HCT116 (cell line): Measurements from ENCODE around the gene TENM3. TPM values are rescaled to one million over a fixed set of nuclear protein-coding genes. Genes with fewer than 3 reads are reported as not detected.

Source experiments
- ATAC-seq: fragments of 200-7000 bp; cut with Tn5 transposase; 2 replicates; pipeline ENCODE4 v1.9.1; 2020; ENCODE audit warnings: mild to moderate bottlenecking, moderate library complexity
- BruUV-seq: library from RNA; stranded (reverse); fragments of 400-500 nt; replicated peaks from 2 replicates; lab custom pipeline; 2021; lab: Mats Ljungman, UMichigan
- CTCF ChIA-PET: fragments of 300-600 bp; sonication (Branson Sonifier 250); formaldehyde crosslinking; loops from one replicate; lab custom pipeline; 2021; ENCODE audit warnings: antibody characterized with exemption; lab: Charles Lee
- POLR2A ChIA-PET: fragments of 300-600, 350-600 bp; sonication (Branson Sonifier 250); formaldehyde crosslinking; loops from one replicate; lab custom pipeline; 2021; ENCODE audit warnings: antibody characterized with exemption; lab: Charles Lee
- RAD21 ChIA-PET, 2 experiments: fragments of 300-600 bp; sonication (Branson Sonifier 250); formaldehyde crosslinking; loops; one replicate each; lab custom pipeline; 2023; ENCODE audit warnings: low total read pairs in 2 of 2; ENCODE audit not compliant: uncharacterized antibody in 2 of 2, unreplicated experiment in 2 of 2, low non-redundant PET in 1 of 2; lab: Charles Lee
- DNase-seq: peaks from one replicate; pipeline ENCODE4 v3.0.0-alpha.2; 2010; ENCODE audit warnings: low read depth, low spot score
- H2AFZ ChIP-seq: fragments of 200-600 bp; shearing (Covaris generic), sonication (generic); 2 replicates; pipeline ENCODE4 v1.6.1; 2017; ENCODE audit warnings: low read depth, mixed run types, mixed read lengths, antibody characterized with exemption, low read length; ENCODE audit not compliant: poor library complexity, severe bottlenecking
- H3K27ac ChIP-seq: 2 replicates; pipeline ENCODE4 v1.5.1; 2012; ENCODE audit warnings: low read depth, low read length
- H3K27me3 ChIP-seq: fragments of 200-600 bp; sonication (generic); 2 replicates; pipeline ENCODE4 v1.6.1; 2016; ENCODE audit warnings: mixed run types, low read length, mixed read lengths; ENCODE audit not compliant: insufficient read depth
- H3K36me3 ChIP-seq, 2 experiments: fragments of 200-500 bp in 1 of 2; fragments of 200-600 bp in 1 of 2; sonication (Bioruptor generic) in 1 of 2; sonication (generic) in 1 of 2; 2 replicates each; pipeline versions ENCODE4 v1.5.1 to v1.6.1; 2014 to 2016; ENCODE audit warnings: low read length in 2 of 2, inconsistent platforms in 1 of 2, mixed read lengths in 1 of 2, mixed run types in 1 of 2; ENCODE audit not compliant: insufficient read depth in 2 of 2, control insufficient read depth in 1 of 2
- H3K4me1 ChIP-seq, 2 experiments: fragments of 200-600 bp in 1 of 2; sonication (generic) in 1 of 2; 2 replicates each; pipeline versions ENCODE4 v1.5.1 to v1.6.1; 2012 to 2017; ENCODE audit warnings: low read length in 2 of 2, inconsistent platforms in 1 of 2, mild to moderate bottlenecking in 1 of 2, mixed read lengths in 1 of 2, mixed run types in 1 of 2, moderate library complexity in 1 of 2; ENCODE audit not compliant: insufficient read depth in 2 of 2, control insufficient read depth in 1 of 2
- H3K4me2 ChIP-seq: fragments of 200-600 bp; sonication (generic); 2 replicates; pipeline ENCODE4 v1.6.1; 2017; ENCODE audit warnings: mixed run types, low read length, mixed read lengths
- H3K4me3 ChIP-seq, 2 experiments: fragments of 200-600 bp in 1 of 2; sonication (generic) in 1 of 2; replicated peaks in 1 of 2; 2 replicates each; pipeline ENCODE4 v1.5.1; 2011 to 2016; ENCODE audit warnings: low read length in 2 of 2, control low read depth in 1 of 2, low read depth in 1 of 2, mild to moderate bottlenecking in 1 of 2, mixed read lengths in 1 of 2, mixed run types in 1 of 2
- H3K79me2 ChIP-seq: fragments of 200-600 bp; sonication (generic); 2 replicates; pipeline ENCODE4 v1.6.1; 2017; ENCODE audit warnings: mild to moderate bottlenecking, mixed run types, low read length, moderate library complexity, mixed read lengths; ENCODE audit not compliant: insufficient read depth
- H3K9ac ChIP-seq: fragments of 200-600 bp; sonication (generic); 2 replicates; pipeline ENCODE4 v1.6.1; 2016; ENCODE audit warnings: low read length, mixed read lengths
- H3K9me2 ChIP-seq: fragments of 200-600 bp; sonication (generic), shearing (Covaris generic); 2 replicates; pipeline ENCODE4 v1.6.1; 2017; ENCODE audit warnings: mixed run types, mild to moderate bottlenecking, moderate library complexity; ENCODE audit not compliant: insufficient read depth
- H3K9me3 ChIP-seq, 2 experiments: fragments of 200-500 bp in 1 of 2; fragments of 200-600 bp in 1 of 2; sonication (Bioruptor generic) in 1 of 2; sonication (generic) in 1 of 2; 2 replicates each; pipeline ENCODE4 v1.6.1; 2014 to 2017; ENCODE audit warnings: low read length in 2 of 2, mixed read lengths in 2 of 2, inconsistent platforms in 1 of 2, low read depth in 1 of 2, mild to moderate bottlenecking in 1 of 2, mixed run types in 1 of 2, moderate library complexity in 1 of 2; ENCODE audit not compliant: control insufficient read depth in 1 of 2, insufficient read depth in 1 of 2
- H4K20me1 ChIP-seq: fragments of 200-600 bp; sonication (generic), shearing (Covaris generic); 2 replicates; pipeline ENCODE4 v1.6.1; 2017; ENCODE audit warnings: mixed run types, mild to moderate bottlenecking, moderate library complexity; ENCODE audit not compliant: insufficient read depth
- CBX3 ChIP-seq: IDR thresholded peaks from 2 replicates; pipeline ENCODE4 v1.6.1; 2012; ENCODE audit warnings: low read depth
- EZH2 ChIP-seq: fragments of 200-600 bp; sonication (generic); IDR thresholded peaks from 2 replicates; pipeline ENCODE4 v1.6.1; 2017; ENCODE audit warnings: antibody characterized with exemption, mixed run types
- FOSL1 ChIP-seq: IDR thresholded peaks from 2 replicates; pipeline ENCODE4 v1.6.1; 2012; ENCODE audit warnings: low read depth
- MAX ChIP-seq: IDR thresholded peaks from 2 replicates; pipeline ENCODE4 v1.6.1; 2012
- POLR2A ChIP-seq: IDR thresholded peaks from 2 replicates; pipeline ENCODE4 v1.7.0; 2011; ENCODE audit warnings: borderline replicate concordance; ENCODE audit not compliant: insufficient read depth, insufficient read length; ENCODE audit errors: extremely low read depth
- RAD21 ChIP-seq: IDR thresholded peaks from 2 replicates; pipeline ENCODE4 v1.6.1; 2012; ENCODE audit warnings: low read depth, mild to moderate bottlenecking
- TCF7L2 ChIP-seq: IDR thresholded peaks from 2 replicates; pipeline ENCODE4 v1.7.0; 2011; ENCODE audit warnings: borderline replicate concordance, inconsistent platforms; ENCODE audit not compliant: insufficient read depth, insufficient read length; ENCODE audit errors: extremely low read depth
- intact Hi-C: fragments of 100-400 bp; cut with micrococcal nuclease; formaldehyde crosslinking; loops from 2 replicates; pipeline ENCODE4 v1.10.0; 2022
- total RNA-seq: library from RNA; stranded (reverse); gene quantifications from one replicate; pipeline ENCODE4 v1.2.1, GENCODE V29; 2021; ENCODE audit not compliant: unreplicated experiment
- TF ChIP-seq, protein P1 (sequence below): IDR thresholded peaks from 2 replicates; pipeline ENCODE4 v1.6.1; 2012; ENCODE audit warnings: low read depth
- TF ChIP-seq, protein P2 (sequence below): IDR thresholded peaks from 2 replicates; pipeline ENCODE4 v1.6.1; 2012
- TF ChIP-seq, protein P3 (sequence below), 3 experiments: fragments of 200-600 bp in 1 of 3; sonication (generic) in 1 of 3; IDR thresholded peaks in 2 of 3; conservative IDR thresholded peaks in 1 of 3; 2 replicates each; pipeline ENCODE4 v1.5.1; 2012 to 2017; ENCODE audit warnings: low read depth in 2 of 3, low read length in 2 of 3, antibody characterized with exemption in 1 of 3, borderline replicate concordance in 1 of 3, control low read depth in 1 of 3, mild to moderate bottlenecking in 1 of 3, mixed read lengths in 1 of 3, mixed run types in 1 of 3, moderate library complexity in 1 of 3; ENCODE audit not compliant: insufficient read depth in 1 of 3

TENM3 gene
- total RNA-seq, 1 experiment from 2014 or later: 0.54 TPM

DNA sequence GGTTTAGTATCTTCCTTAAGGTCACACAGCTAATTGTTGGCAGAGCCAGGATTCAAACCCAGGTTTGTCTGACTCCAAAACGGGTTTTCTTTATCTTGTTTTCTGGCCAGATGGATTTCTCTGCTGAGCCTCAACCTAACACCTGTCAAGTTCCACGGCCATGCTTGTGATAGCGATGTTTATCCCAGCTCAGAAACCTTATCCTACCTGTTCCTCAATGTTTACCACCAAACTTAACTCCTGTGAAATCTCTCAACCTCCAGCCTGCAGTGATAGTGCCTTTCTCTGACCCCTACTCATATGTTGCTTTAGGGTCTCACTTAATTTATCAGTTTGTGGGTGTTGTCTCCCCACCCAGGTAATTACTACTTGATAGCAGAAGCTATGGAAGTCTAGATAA lies 428.0 kb downstream of the TENM3 start:
- no peak overlapping the region for H3K4me2 ChIP-seq
- ATAC-seq (no peak), DNase-seq (no peak)
- no peak overlapping the region for H2AFZ ChIP-seq
- no peaks in the 10 kb centered on the region for H4K20me1 ChIP-seq
- POLR2A ChIA-PET: no interaction called here
- no peaks in the 10 kb centered on the region for H3K9me2 ChIP-seq
- CTCF ChIA-PET: no interaction called here
- H3K27ac ChIP-seq: no peak overlapping the region
- RAD21 ChIA-PET: no interaction called here
- BruUV-seq: no TSS peak
- intact Hi-C loops: no loop called here
- H3K9me3 ChIP-seq: no peaks in the 10 kb centered on the region
- H3K9ac ChIP-seq: no peak overlapping the region
- H3K36me3 ChIP-seq: no peaks in the 10 kb centered on the region
- no peaks in the 10 kb centered on the region for H3K79me2 ChIP-seq
- TF ChIP-seq MAX (no peak), FOSL1 (no peak), CBX3 (no peak), RAD21 (no peak), EZH2 (no peak), POLR2A (no peak), TCF7L2 (no peak)
- TF ChIP-seq, protein P1, sequence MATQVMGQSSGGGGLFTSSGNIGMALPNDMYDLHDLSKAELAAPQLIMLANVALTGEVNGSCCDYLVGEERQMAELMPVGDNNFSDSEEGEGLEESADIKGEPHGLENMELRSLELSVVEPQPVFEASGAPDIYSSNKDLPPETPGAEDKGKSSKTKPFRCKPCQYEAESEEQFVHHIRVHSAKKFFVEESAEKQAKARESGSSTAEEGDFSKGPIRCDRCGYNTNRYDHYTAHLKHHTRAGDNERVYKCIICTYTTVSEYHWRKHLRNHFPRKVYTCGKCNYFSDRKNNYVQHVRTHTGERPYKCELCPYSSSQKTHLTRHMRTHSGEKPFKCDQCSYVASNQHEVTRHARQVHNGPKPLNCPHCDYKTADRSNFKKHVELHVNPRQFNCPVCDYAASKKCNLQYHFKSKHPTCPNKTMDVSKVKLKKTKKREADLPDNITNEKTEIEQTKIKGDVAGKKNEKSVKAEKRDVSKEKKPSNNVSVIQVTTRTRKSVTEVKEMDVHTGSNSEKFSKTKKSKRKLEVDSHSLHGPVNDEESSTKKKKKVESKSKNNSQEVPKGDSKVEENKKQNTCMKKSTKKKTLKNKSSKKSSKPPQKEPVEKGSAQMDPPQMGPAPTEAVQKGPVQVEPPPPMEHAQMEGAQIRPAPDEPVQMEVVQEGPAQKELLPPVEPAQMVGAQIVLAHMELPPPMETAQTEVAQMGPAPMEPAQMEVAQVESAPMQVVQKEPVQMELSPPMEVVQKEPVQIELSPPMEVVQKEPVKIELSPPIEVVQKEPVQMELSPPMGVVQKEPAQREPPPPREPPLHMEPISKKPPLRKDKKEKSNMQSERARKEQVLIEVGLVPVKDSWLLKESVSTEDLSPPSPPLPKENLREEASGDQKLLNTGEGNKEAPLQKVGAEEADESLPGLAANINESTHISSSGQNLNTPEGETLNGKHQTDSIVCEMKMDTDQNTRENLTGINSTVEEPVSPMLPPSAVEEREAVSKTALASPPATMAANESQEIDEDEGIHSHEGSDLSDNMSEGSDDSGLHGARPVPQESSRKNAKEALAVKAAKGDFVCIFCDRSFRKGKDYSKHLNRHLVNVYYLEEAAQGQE: no peak
- TF ChIP-seq, protein P2, sequence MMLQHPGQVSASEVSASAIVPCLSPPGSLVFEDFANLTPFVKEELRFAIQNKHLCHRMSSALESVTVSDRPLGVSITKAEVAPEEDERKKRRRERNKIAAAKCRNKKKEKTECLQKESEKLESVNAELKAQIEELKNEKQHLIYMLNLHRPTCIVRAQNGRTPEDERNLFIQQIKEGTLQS: no peak
- TF ChIP-seq, protein P3, sequence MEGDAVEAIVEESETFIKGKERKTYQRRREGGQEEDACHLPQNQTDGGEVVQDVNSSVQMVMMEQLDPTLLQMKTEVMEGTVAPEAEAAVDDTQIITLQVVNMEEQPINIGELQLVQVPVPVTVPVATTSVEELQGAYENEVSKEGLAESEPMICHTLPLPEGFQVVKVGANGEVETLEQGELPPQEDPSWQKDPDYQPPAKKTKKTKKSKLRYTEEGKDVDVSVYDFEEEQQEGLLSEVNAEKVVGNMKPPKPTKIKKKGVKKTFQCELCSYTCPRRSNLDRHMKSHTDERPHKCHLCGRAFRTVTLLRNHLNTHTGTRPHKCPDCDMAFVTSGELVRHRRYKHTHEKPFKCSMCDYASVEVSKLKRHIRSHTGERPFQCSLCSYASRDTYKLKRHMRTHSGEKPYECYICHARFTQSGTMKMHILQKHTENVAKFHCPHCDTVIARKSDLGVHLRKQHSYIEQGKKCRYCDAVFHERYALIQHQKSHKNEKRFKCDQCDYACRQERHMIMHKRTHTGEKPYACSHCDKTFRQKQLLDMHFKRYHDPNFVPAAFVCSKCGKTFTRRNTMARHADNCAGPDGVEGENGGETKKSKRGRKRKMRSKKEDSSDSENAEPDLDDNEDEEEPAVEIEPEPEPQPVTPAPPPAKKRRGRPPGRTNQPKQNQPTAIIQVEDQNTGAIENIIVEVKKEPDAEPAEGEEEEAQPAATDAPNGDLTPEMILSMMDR (IDR thresholded peaks at IDR 0.05 in 2 of 3, conservative IDR thresholded peaks at IDR 0.05 in 1 of 3; ENCODE audit: borderline replicate concordance in 1 of 3, insufficient read depth in 1 of 3, low read depth in 2 of 3, low read length in 2 of 3): no peak
- no peak overlapping the region for H3K4me3 ChIP-seq
- peaks cover 47% of the 10 kb centered on the region for H3K27me3 ChIP-seq
- H3K4me1 ChIP-seq: no peaks in the 10 kb centered on the region
